ENCODE results near the gene MAPK7. TPM values are rescaled to one million over a fixed set of nuclear protein-coding genes. Genes with fewer than 3 reads are reported as not detected.

MAPK7 gene
- total and polyA plus RNA-seq, 2 of the 4 experiments (the other 2 are of a cell fraction), result 9.7 to 25.4 TPM

DNA sequence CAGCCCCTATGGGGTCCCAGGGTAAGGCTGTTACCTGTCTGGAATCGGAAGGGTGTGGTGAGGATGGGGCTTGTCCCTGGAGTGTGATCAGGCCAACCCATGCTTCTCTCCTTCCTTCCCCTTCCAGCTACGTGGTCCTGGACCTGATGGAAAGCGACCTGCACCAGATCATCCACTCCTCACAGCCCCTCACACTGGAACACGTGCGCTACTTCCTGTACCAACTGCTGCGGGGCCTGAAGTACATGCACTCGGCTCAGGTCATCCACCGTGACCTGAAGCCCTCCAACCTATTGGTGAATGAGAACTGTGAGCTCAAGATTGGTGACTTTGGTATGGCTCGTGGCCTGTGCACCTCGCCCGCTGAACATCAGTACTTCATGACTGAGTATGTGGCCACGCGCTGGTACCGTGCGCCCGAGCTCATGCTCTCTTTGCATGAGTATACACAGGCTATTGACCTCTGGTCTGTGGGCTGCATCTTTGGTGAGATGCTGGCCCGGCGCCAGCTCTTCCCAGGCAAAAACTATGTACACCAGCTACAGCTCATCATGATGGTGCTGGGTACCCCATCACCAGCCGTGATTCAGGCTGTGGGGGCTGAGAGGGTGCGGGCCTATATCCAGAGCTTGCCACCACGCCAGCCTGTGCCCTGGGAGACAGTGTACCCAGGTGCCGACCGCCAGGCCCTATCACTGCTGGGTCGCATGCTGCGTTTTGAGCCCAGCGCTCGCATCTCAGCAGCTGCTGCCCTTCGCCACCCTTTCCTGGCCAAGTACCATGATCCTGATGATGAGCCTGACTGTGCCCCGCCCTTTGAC lies 2.4 kb downstream of the MAPK7 start:
- dilution Hi-C loops (cut with HindIII; ENCODE audit: low sequenced_read_pairs, unreplicated experiment), result no loop called here
- Histone ChIP-seq H2BK20ac (ENCODE audit: low read depth, low read length) (no peak overlapping the region), H3K4me2 (ENCODE audit: low read depth, low read length) (no peak overlapping the region), H3K36me3 (ENCODE audit: control insufficient read depth, insufficient read depth, low read length) (peaks cover 55% of the 10 kb centered on the region), H3K27me3 (ENCODE audit: control insufficient read depth, insufficient read depth, low read length) (no peaks in the 10 kb centered on the region), H3K9me3 (ENCODE audit: control insufficient read depth, insufficient read depth, low read length) (no peaks in the 10 kb centered on the region), H3K18ac (ENCODE audit: low read depth, low read length) (no peak overlapping the region), H4K20me1 (ENCODE audit: insufficient read depth, low read length) (peaks cover 32% of the 10 kb centered on the region), H2BK120ac (ENCODE audit: low read depth, low read length) (no peak overlapping the region), H3K23ac (ENCODE audit: low read depth, low read length) (peak overlapping the region; percentile 24; the same call in 1 of the 2 replicates), H3K4ac (ENCODE audit: low read depth, low read length) (peak overlapping the region; percentile 1; the same call in 1 of the 2 replicates), H4K5ac (ENCODE audit: low read depth, low read length) (no peak overlapping the region), H4K8ac (ENCODE audit: low read depth in 2 of 2, low read length in 2 of 2) (no peak overlapping the region), H2BK15ac (ENCODE audit: low read depth, low read length) (no peak overlapping the region), H2AK9ac (replicated peaks; ENCODE audit: low read depth, low read length, poor library complexity) (peak overlapping the region; percentile 62), H3K4me1 (ENCODE audit: control insufficient read depth, insufficient read depth, low read length) (peaks cover 34% of the 10 kb centered on the region), H2BK5ac (ENCODE audit: low read depth, low read length, poor library complexity, severe bottlenecking) (no peak overlapping the region), H3K14ac (replicated peaks; ENCODE audit: low read depth, low read length) (no peak overlapping the region), H2AK5ac (ENCODE audit: low read depth, low read length) (peak overlapping the region; percentile 29; the same call in 1 of the 2 replicates), H3K56ac (ENCODE audit: extremely low read depth, insufficient read depth, low read length) (no peak overlapping the region), H2AFZ (replicated peaks; ENCODE audit: low read length, poor library complexity) (no peak overlapping the region), H3K4me3 (ENCODE audit: insufficient read depth, low read depth, low read length) (no peak overlapping the region), H3K27ac (ENCODE audit: insufficient read depth, low read length) (no peak overlapping the region), H3K79me1 (ENCODE audit: low read depth in 1 of 2, low read length in 2 of 2) (peaks cover 37 to 73% of the 10 kb centered on the region in 2 experiments), H4K91ac (ENCODE audit: insufficient read depth, low read depth, low read length) (no peak overlapping the region), H3K9me1 (ENCODE audit: insufficient read depth, low read length) (peaks cover 37% of the 10 kb centered on the region), H3K9ac (ENCODE audit: low read depth, low read length) (no peak overlapping the region)
- no peak for TF ChIP-seq POLR2A (IDR thresholded peaks at IDR 0.05; ENCODE audit: low read depth, low read length)
- no peak for TF ChIP-seq BHLHE40 (IDR thresholded peaks at IDR 0.05; ENCODE audit: low read depth, low read length)
- no peak for TF ChIP-seq MAFK (IDR thresholded peaks at IDR 0.05; ENCODE audit: low read depth, low read length)
- TF ChIP-seq RAD21 (IDR thresholded peaks at IDR 0.05; ENCODE audit: low read length), result no peak
- TF ChIP-seq SMC3 (IDR thresholded peaks at IDR 0.05; ENCODE audit: low read depth, low read length), result no peak
- TF ChIP-seq, protein P1, sequence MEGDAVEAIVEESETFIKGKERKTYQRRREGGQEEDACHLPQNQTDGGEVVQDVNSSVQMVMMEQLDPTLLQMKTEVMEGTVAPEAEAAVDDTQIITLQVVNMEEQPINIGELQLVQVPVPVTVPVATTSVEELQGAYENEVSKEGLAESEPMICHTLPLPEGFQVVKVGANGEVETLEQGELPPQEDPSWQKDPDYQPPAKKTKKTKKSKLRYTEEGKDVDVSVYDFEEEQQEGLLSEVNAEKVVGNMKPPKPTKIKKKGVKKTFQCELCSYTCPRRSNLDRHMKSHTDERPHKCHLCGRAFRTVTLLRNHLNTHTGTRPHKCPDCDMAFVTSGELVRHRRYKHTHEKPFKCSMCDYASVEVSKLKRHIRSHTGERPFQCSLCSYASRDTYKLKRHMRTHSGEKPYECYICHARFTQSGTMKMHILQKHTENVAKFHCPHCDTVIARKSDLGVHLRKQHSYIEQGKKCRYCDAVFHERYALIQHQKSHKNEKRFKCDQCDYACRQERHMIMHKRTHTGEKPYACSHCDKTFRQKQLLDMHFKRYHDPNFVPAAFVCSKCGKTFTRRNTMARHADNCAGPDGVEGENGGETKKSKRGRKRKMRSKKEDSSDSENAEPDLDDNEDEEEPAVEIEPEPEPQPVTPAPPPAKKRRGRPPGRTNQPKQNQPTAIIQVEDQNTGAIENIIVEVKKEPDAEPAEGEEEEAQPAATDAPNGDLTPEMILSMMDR (conservative IDR thresholded peaks at IDR 0.05; ENCODE audit: low read depth, low read length), result no peak
- TF ChIP-seq MXI1 (IDR thresholded peaks at IDR 0.05; ENCODE audit: borderline replicate concordance, low read depth, low read length), result no peak
- TF ChIP-seq CEBPB (IDR thresholded peaks at IDR 0.05; ENCODE audit: low read depth, low read length), result no peak
- TF ChIP-seq RFX5 (IDR thresholded peaks at IDR 0.05; ENCODE audit: low read depth, low read length), result no peak
- TF ChIP-seq, protein P2, sequence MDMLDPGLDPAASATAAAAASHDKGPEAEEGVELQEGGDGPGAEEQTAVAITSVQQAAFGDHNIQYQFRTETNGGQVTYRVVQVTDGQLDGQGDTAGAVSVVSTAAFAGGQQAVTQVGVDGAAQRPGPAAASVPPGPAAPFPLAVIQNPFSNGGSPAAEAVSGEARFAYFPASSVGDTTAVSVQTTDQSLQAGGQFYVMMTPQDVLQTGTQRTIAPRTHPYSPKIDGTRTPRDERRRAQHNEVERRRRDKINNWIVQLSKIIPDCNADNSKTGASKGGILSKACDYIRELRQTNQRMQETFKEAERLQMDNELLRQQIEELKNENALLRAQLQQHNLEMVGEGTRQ (IDR thresholded peaks at IDR 0.05; ENCODE audit: low read depth, low read length), result no peak
- no peak for TF ChIP-seq CHD1 (IDR thresholded peaks at IDR 0.05; ENCODE audit: low read depth, low read length)
- TF ChIP-seq, protein P3, sequence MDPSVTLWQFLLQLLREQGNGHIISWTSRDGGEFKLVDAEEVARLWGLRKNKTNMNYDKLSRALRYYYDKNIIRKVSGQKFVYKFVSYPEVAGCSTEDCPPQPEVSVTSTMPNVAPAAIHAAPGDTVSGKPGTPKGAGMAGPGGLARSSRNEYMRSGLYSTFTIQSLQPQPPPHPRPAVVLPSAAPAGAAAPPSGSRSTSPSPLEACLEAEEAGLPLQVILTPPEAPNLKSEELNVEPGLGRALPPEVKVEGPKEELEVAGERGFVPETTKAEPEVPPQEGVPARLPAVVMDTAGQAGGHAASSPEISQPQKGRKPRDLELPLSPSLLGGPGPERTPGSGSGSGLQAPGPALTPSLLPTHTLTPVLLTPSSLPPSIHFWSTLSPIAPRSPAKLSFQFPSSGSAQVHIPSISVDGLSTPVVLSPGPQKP (IDR thresholded peaks at IDR 0.05; ENCODE audit: borderline replicate concordance, low read depth, low read length), result no peak
- intact Hi-C loops (cut with micrococcal nuclease), result loop anchor here (5.0 kb wide), 1 partner anchor 507 kb away; no protein-coding TSS in a partner anchor
- in situ Hi-C loops (cut with MboI; ENCODE audit: low sequenced_read_pairs), result no loop called here
- DNase-seq (no peak), ATAC-seq (ENCODE audit: low read depth) (no peak)
- POLR2A ChIA-PET (ENCODE audit: unreplicated experiment), result no interaction called here
- BruUV-seq (replicated peaks), result no TSS peak
- 95% methylated on average over 9 of the region's 29 CpGs; no CpG with 5 or more reads in 1 of the 2 experiments for WGBS, 2 experiments (ENCODE audit: extremely low coverage in 2 of 2, insufficient read length in 1 of 2)
- CTCF ChIA-PET, result no interaction called here

Data from IMR-90 (cell line).